ENCODE measurements around the gene SMAD6.

The SMAD6 gene

GRCh38 chr15:66745530-66746230, 43.6 kb downstream of the SMAD6 start:
- DNase-seq, result no peak
- Histone ChIP-seq H3K36me3 (peaks cover 33% of the 10 kb centered on the region), H3K27me3 (no peaks in the 10 kb centered on the region), H3K4me1 (peaks cover 5% of the 10 kb centered on the region; the same call in 1 of the 2 replicates), H3K4me3 (ENCODE audit: low read depth, low read length) (no peak overlapping the region), H3K9me3 (no peaks in the 10 kb centered on the region)
- no peak for TF ChIP-seq CTCF (IDR thresholded peaks at IDR 0.05; ENCODE audit: low read depth, low read length)

DNA sequence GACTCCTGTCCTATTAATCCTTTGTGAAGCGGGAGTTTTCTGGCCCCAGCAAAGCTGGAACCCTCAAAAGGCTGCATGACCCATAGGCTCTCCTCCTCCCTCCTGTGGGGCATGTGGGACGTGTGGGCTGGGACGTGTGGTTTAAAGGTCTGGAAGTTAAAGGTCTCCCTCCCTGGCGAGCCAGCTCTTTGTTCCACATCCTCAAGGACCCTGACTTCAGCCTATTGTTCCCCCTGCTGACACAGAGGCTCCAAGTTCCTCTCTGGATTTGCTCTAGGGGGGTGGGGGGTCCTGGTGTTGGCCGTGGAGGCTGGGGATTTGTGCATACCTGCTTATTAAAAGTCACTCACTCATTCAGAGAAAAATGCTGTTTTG, 44.2 kb downstream of the SMAD6 start:
- peaks cover 5% of the 10 kb centered on the region for H3K4me1 ChIP-seq
- no peak for DNase-seq

DNA sequence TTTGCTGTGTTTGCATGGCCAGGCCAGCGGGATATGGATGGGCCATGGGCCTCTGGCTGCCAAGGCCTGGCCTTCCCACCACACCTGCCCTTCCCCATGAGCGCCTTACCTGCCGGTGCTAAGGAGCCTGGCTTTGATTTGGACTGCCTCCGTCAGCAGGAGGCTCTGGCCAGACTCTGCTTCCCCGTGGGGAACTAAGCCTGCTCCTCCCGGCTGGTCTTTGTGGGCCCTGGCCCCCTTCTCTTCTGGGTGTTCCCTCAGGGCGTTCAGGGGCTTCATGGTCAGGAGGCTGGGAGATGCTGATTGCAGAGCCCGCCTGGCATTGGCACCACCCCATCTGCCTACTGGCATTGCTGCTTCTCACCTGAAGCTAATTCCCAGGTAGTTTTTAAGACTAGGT, 45.2 kb downstream of the SMAD6 start:
- no peak for DNase-seq
- H3K27me3 ChIP-seq, result no peaks in the 10 kb centered on the region
- H3K4me3 ChIP-seq (ENCODE audit: low read depth, low read length), result no peak overlapping the region
- peaks cover 10% of the 10 kb centered on the region for H3K4me1 ChIP-seq
- peaks cover 41% of the 10 kb centered on the region for H3K36me3 ChIP-seq
- TF ChIP-seq CTCF (IDR thresholded peaks at IDR 0.05; ENCODE audit: low read depth, low read length), result no peak
- no peaks in the 10 kb centered on the region for H3K9me3 ChIP-seq

More for the DNA sequence above, 44.2 kb downstream of the SMAD6 start:
- no peaks in the 10 kb centered on the region for H3K9me3 ChIP-seq
- no peak for TF ChIP-seq CTCF (IDR thresholded peaks at IDR 0.05; ENCODE audit: low read depth, low read length)
- H3K27me3 ChIP-seq, result no peaks in the 10 kb centered on the region
- H3K4me3 ChIP-seq (ENCODE audit: low read depth, low read length), result no peak overlapping the region
- H3K36me3 ChIP-seq, result peaks cover 35% of the 10 kb centered on the region

GRCh38 chr15:66747886-66748707, 46.1 kb downstream of the SMAD6 start:
- H3K4me1 ChIP-seq, result peaks cover 10% of the 10 kb centered on the region

GRCh38 chr15:66748708-66749035, 46.6 kb downstream of the SMAD6 start:
- peaks cover 10% of the 10 kb centered on the region for H3K4me1 ChIP-seq
- H3K36me3 ChIP-seq, result peaks cover 42% of the 10 kb centered on the region
- H3K9me3 ChIP-seq, result 0 out of 2 replicates have a peak, but pooled peaks cover under 1% of the 10 kb centered on the region
- H3K27me3 ChIP-seq, result no peaks in the 10 kb centered on the region
- no peak for TF ChIP-seq CTCF (IDR thresholded peaks at IDR 0.05; ENCODE audit: low read depth, low read length)
- H3K4me3 ChIP-seq (ENCODE audit: low read depth, low read length), result no peak overlapping the region
- no peak for DNase-seq

More at GRCh38 chr15:66747886-66748707, 46.1 kb downstream of the SMAD6 start:
- Histone ChIP-seq H3K4me3 (ENCODE audit: low read depth, low read length) (no peak overlapping the region), H3K36me3 (peaks cover 39% of the 10 kb centered on the region), H3K9me3 (no peaks in the 10 kb centered on the region), H3K27me3 (no peaks in the 10 kb centered on the region)
- DNase-seq, result no peak
- TF ChIP-seq CTCF (IDR thresholded peaks at IDR 0.05; ENCODE audit: low read depth, low read length), result no peak

Data from BE2C (cell line).